Measurements from ENCODE around the gene TAF11L7.
"Not testable (repeated sequence)": the region's sequence is repeated elsewhere in the genome, so short reads cannot be mapped to it uniquely, and the experiment has no call there.

TAF11L7 gene

DNA sequence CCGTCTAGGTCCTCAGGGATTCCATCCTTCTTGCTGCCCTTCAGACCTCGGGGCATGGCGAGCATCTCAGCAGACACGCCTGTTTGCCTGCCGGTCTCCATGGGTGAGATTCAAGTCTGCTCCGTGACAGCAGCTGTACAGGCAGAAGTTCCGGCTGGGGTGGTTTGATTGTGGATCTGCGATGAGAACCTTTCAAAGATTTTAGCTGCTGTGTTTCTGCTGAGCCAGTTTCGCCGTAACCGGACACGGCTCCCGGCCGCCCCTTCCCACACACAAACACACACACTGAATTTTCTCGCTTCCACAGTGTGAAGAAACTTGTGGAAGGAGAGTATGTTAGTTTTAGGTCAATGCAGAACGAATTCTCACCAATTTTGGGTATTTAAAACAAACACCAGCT, at the start of gene TAF11L7:
TAF11L7 (minus strand) TSS at position 101 of the 400 bp plus-strand sequence.
- not testable (repeated sequence) for DNase-seq

GRCh38 chr5:17634160-17634559, 48.6 kb upstream of the TAF11L7 start, which contains the start of gene TAF11L14:
TSS of gene TAF11L14 (plus strand) at chr5:17634460.
- no peak for DNase-seq

DNA sequence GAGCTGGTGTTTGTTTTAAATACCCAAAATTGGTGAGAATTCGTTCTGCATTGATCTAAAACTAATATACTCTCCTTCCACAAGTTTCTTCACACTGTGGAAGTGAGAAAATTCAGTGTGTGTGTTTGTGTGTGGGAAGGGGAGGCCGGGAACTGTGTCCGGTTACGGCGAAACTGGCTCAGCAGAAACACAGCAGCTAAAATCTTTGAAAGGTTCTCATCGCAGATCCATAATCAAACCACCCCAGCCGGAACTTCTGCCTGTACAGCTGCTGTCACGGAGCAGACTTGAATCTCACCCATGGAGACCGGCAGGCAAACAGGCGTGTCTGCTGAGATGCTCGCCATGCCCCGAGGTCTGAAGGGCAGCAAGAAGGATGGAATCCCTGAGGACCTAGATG, 46.2 kb upstream of the TAF11L7 start, which contains the start of gene TAF11L13:
TAF11L13 (plus strand) TSS at position 301 of the 400 bp plus-strand sequence.
- not testable (repeated sequence) for DNase-seq

DNA sequence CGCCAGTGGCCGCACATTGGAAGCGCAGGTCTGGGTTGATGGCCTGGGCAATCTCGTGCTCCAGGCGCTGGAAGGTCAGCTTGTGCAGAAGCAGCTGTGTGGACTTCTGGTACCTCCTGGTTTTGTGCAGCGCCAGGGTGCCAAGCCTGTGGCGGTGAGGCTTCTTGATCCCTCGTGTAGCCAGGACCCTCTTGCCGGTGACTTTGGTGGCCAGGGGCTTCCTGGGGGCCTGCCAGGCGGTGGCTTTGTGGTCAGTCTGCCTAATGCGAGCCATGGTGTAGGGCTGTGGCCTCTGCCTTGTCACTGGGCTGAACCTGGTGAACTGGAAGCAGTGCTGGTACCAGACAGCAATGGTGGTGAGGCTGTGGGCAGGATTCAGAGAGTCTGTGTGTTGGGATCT, 40.1 kb upstream of the TAF11L7 start:
- DNase-seq: no peak

DNA sequence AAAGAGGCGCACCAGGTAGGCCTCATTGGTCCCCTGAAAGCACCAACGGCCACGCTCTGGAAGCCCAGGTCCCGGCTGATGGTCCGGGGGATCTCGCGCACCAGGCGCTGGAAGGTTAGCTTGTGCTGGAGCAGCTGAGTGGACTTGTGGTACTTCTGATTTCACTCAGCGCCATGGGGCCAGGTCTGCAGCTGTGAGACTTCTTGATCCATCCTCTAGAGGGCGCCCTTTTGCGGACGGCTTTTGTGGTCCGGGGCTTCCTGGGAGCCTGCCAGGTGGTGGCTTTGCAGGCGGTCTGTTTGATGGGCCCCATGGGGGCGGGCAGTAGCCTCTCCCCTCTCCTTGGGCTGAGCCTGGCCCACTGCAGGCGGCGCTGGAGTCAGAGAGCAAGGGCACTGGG, 35.1 kb upstream of the TAF11L7 start:
- DNase-seq: no peak

- no peak for DNase-seq
Measured at GRCh38 chr5:17619354-17619753, 33.8 kb upstream of the TAF11L7 start.

- no peak for DNase-seq
Measured at GRCh38 chr5:17614872-17615605, 29.5 kb upstream of the TAF11L7 start.

- not testable (repeated sequence) for DNase-seq
Measured at GRCh38 chr5:17610092-17610491, 24.5 kb upstream of the TAF11L7 start, which contains the start of gene TAF11L12. TSS of gene TAF11L12 (plus strand) at chr5:17610392.

- DNase-seq: not testable (repeated sequence)
Measured at GRCh38 chr5:17607461-17607860, 21.9 kb upstream of the TAF11L7 start.

DNA sequence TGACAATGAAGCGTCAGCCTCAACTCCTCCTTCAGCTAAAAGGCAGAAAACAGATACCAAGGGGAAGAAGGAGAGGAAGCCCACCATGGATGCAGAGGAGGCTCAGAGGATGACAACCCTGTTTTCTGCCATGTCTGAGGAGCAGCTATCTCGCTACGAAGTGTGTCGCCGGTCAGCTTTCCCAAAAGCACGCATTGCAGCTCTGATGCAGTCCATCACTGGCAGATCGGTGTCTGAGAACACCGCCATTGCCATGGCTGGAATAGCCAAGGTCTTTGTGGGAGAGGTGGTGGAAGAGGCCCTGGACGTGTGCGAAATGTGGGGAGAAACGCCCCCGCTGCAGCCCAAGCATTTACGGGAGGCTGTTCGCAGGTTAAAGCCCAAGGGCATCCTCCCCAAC, 19.4 kb upstream of the TAF11L7 start:
- no peak for DNase-seq

DNA sequence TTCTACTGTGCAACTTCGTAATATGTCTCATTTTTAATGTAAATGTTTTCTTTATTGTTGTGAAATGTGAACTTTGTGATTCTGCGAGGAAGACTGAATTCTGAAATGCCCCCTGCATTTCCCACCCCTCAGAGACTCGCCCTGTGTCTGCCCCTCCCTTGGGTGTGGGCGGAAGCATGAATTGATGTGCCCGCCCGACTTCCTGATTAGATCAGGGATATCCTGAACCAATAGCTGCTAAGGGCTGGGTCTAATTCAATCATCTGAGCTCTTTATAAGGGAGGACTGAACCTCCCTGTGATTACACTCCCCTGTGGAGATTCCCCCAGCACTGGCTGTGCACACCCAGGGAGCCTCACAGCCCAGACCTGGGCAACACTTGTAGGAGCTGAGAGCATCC, 18.3 kb upstream of the TAF11L7 start, which contains the start of gene TAF11L11:
TAF11L11 (plus strand) TSS at position 304 of the 400 bp plus-strand sequence.
- DNase-seq: not testable (repeated sequence)

DNA sequence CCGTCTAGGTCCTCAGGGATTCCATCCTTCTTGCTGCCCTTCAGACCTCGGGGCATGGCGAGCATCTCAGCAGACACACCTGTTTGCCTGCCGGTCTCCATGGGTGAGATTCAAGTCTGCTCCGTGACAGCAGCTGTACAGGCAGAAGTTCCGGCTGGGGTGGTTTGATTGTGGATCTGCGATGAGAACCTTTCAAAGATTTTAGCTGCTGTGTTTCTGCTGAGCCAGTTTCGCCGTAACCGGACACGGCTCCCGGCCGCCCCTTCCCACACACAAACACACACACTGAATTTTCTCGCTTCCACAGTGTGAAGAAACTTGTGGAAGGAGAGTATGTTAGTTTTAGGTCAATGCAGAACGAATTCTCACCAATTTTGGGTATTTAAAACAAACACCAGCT, 12.2 kb upstream of the TAF11L7 start, which contains the start of gene TAF11L10:
TAF11L10 (minus strand) TSS at position 101 of the 400 bp plus-strand sequence.
- DNase-seq: not testable (repeated sequence)

DNA sequence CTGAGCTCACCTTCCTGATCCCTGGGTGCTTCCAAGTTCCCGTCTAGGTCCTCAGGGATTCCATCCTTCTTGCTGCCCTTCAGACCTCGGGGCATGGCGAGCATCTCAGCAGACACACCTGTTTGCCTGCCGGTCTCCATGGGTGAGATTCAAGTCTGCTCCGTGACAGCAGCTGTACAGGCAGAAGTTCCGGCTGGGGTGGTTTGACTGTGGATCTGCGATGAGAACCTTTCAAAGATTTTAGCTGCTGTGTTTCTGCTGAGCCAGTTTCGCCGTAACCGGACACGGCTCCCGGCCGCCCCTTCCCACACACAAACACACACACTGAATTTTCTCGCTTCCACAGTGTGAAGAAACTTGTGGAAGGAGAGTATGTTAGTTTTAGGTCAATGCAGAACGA, 8.7 kb upstream of the TAF11L7 start, which contains the start of gene TAF11L9:
TAF11L9 (minus strand) TSS at position 140 of the 400 bp plus-strand sequence.
- DNase-seq: not testable (repeated sequence)

DNA sequence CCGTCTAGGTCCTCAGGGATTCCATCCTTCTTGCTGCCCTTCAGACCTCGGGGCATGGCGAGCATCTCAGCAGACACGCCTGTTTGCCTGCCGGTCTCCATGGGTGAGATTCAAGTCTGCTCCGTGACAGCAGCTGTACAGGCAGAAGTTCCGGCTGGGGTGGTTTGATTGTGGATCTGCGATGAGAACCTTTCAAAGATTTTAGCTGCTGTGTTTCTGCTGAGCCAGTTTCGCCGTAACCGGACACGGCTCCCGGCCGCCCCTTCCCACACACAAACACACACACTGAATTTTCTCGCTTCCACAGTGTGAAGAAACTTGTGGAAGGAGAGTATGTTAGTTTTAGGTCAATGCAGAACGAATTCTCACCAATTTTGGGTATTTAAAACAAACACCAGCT, 5.3 kb upstream of the TAF11L7 start, which contains the start of gene TAF11L8:
TAF11L8 (minus strand) TSS at position 101 of the 400 bp plus-strand sequence.
- DNase-seq: not testable (repeated sequence)

Measured in NCI-H524 (cell line).